Forelimb muscle (tissue), 1 donor: ENCODE results near the gene CBR3. TPM values are rescaled to one million over a fixed set of nuclear protein-coding genes. Genes with fewer than 3 reads are reported as not detected.
"Not testable (repeated sequence)": the region's sequence is repeated elsewhere in the genome, so short reads cannot be mapped to it uniquely, and the experiment has no call there.

Experiments
- DNase-seq: peaks from one replicate; pipeline ENCODE4 v3.0.0-alpha.2; 2013; ENCODE audit warnings: low read depth
- polyA plus RNA-seq: library from polyadenylated mRNA; unstranded; fragments of 120-200 nt; gene quantifications from one replicate; pipeline ENCODE4 v1.2.1, GENCODE V29; 2013; ENCODE audit not compliant: insufficient read length

The CBR3 gene
- 3.2 TPM for polyA plus RNA-seq

DNA sequence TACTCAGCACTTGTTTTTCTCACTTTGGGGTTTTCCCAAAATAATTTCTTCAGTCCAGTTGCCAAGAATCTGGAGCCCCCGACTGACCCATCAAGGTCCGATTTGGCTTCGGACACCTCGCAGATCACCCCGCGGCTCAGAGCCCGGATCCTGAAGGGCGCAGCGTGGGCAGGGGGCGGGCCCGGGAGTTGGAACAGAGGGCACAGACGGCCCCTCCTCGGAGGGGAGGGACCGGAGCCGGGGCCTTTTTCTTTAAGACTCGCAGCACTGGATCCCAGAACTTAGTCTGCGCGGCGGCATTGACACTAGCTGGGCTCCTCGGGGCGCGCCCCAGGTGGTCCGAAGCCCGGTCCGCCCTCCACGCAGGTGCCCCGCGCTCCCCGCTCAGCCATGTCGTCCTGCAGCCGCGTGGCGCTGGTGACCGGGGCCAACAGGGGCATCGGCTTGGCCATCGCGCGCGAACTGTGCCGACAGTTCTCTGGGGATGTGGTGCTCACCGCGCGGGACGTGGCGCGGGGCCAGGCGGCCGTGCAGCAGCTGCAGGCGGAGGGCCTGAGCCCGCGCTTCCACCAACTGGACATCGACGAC is at the start of gene CBR3:
TSS of gene CBR3 (plus strand) at position 277 of the 588 bp plus-strand sequence. CDS start at position 391, 114 bp downstream.
- no peak for DNase-seq

- DNase-seq, result no peak
These were observed 47.3 kb upstream of the CBR3 start for GRCh38 chr21:36087362-36088138.

GRCh38 chr21:36089946-36090345 is 44.9 kb upstream of the CBR3 start:
- no peak for DNase-seq

DNA sequence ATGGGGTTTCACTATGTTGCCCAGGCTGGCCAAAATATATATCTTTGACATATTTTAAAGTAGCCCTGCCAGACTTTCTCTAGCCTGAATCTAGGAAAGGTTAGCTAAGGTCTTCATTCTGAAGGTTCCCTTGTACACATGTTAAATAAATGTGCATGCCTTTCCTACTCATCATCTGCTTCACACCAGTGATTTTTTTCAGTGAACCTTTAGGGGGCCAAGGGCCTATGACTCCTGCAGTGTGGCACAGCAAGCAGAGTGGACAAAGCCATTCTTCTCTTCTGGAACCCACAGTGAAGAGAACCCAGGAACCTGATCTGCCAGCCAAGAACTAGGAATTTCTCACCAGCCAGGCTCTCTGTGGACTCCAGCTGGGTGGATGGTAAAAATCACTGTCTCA is 42.2 kb upstream of the CBR3 start:
- no peak for DNase-seq

DNA sequence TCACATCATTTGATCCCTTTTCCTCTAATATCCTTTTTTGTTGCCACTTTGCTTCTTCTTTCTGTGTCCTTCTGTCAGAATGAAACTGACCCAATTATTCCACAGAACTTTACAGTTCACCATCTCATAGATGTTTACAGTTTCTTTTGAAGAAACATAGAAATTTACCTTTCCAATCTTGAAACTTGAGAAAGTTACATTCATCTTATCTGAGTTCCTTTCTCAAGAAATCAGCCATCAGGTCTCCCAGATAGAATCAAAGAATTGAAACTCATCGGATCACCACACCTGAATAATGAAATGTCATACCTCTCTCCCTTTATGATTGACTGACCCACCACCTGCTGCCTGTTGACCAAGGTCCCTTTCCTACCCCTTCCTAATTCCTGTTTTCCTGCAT is 41.4 kb upstream of the CBR3 start:
- DNase-seq, result no peak

GRCh38 chr21:36096398-36097290 is 38.2 kb upstream of the CBR3 start:
- no peak for DNase-seq

DNA sequence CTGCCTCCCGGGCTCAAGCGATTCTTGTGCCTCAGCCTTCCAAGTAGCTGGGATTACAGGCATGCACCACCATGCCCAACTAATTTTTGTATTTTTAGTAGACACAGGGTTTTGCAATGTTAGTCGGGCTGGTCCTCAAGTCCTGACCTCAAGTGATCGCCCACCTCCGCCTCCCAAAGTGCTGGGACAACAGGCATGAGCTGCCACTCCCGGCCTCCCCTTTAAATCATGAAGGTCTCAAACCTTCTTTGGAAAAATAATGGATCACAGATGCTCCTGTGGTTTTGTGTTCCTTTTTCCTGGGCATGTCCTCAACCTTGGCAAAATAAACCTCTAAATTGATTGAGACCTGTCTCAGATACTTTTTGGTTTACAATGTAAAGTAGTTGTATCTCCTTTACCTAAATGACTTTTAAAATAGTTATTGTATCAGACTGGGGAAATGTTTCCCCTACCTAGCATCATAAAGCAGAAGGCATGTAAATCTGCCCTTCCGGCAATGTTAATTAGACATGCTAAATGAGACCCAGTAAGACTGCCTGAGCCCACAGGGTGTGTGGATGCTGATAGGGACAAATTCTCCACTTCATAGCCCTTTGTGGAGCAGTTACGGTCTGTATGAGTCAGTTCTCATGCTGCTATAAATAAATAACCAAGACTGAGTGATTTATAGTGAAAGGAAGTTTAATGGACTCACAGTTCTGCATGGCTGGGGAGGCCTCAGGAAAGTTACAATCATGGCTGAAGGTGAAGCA is 37.3 kb upstream of the CBR3 start:
- DNase-seq, result no peak

- DNase-seq, result no peak
These were observed 36.7 kb upstream of the CBR3 start for GRCh38 chr21:36098182-36098532.

DNA sequence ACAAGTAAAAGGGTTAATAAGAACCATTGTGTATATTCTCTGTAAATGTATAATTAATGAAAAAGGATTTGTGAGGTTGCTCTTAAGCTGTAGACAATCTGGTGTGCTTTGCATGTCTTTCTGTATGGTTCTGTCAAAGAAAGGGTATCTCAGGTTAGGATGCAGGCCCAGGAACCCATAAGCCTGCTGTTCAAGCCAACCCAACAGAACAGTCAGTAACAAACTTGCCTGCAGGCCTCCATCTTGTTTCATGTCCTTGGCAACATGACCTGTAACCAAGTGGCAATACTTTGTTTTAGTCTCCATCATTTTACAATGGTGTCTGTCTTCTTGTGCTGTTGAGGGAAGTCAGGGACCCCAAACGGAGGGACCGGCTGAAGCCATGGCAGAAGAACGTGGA is 35.9 kb upstream of the CBR3 start:
- DNase-seq, result no peak

- not testable (repeated sequence) for DNase-seq
These were observed 35.1 kb upstream of the CBR3 start for GRCh38 chr21:36099695-36100211.

DNA sequence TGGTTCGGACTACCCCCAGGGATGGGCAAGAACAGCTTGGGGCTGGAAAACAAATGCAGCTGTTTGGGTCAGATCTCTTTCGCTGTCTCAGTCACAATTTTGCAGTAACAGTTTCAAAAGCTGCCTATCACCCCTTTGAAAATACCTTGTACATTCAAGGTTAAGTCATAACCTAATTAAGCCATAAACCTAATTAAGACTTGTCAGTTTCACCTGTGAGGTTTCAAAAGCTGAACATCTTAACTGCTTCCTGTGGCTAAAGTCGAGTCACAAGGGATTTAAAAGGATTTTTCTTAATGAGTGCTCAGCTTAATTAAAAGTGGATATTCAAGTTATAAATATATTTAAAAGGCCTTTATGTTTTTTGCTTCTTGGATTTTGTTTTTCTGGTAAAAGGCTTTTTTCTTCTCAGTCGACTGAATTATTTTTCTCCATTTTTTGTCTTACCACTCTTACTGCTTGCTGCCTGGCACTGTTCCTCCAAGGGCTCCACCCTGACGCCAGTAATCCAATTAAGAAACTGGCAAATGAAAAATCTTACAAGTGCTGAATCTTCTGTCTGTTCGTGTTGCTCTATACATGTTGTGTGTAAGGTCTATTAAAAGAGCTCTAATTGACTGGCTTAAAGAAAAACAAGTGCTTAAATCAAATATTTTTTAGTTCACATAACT is 33.8 kb upstream of the CBR3 start:
- DNase-seq, result no peak

GRCh38 chr21:36103434-36103833 is 31.4 kb upstream of the CBR3 start:
- DNase-seq, result no peak

- DNase-seq, result no peak
These were observed 30.3 kb upstream of the CBR3 start for GRCh38 chr21:36104317-36105300.

DNA sequence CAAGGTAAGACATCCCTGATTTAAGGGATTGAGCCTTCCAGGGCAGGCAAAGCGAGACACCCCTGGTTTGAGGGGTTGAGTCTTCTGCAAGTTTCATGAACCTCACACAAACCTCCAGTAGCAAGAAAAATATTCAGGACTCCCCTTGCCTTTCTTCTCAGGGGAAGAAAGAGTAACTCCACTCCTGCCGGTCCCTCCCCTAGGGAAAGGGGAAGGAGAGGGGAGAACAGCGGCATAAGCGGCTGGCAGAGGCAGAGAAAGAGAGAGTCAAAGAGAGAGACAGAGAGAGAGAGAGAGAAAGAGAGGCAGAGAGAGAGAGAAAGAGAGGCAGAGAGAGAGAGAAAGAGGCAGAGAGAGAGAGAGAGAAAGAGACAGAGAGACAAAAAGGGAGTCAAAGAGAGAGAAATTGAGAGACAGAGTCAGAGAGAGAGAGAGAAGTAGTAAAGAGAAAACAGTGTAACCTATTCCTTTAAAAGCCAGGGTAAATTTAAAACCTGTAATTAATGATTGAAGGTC is 29.5 kb upstream of the CBR3 start:
- DNase-seq, result no peak

DNA sequence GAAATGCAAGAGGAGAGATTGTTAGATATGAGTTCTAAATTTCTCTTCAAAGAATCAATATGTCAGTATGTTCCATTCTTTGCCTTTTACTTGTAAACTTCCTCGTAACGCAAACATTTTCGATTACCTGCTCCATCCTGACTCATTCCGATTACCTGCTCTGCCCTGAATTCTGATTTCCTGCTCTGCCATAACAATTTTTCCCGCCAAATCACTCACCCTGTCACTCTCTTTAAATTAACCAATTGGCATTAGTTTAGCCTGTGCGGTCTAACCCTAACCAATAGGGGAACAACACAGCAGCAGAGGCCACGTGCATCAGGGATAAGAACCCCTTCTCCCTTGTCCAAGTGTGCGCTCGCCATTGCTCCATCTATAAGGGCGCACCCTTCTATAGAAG is 25.0 kb upstream of the CBR3 start:
- no peak for DNase-seq

DNA sequence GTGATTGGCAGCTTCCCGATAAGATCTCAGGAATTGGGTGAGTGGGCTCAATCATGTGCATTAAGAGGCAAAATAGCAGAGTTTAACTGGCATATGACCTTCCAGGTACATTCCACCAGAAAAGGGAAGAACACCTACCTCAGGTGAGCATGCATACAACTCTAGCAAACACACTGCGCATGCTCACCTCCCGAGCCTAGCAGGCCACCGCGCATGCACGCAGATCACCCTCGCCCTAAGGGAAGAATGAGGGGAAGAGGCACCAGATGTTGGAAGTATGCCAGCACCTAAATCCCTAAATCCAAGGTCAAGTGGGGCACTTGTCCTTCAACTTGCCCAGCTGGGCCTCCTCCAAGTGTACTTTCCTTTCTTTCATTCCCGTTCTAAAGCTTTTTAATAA is 23.6 kb upstream of the CBR3 start:
- no peak for DNase-seq

DNA sequence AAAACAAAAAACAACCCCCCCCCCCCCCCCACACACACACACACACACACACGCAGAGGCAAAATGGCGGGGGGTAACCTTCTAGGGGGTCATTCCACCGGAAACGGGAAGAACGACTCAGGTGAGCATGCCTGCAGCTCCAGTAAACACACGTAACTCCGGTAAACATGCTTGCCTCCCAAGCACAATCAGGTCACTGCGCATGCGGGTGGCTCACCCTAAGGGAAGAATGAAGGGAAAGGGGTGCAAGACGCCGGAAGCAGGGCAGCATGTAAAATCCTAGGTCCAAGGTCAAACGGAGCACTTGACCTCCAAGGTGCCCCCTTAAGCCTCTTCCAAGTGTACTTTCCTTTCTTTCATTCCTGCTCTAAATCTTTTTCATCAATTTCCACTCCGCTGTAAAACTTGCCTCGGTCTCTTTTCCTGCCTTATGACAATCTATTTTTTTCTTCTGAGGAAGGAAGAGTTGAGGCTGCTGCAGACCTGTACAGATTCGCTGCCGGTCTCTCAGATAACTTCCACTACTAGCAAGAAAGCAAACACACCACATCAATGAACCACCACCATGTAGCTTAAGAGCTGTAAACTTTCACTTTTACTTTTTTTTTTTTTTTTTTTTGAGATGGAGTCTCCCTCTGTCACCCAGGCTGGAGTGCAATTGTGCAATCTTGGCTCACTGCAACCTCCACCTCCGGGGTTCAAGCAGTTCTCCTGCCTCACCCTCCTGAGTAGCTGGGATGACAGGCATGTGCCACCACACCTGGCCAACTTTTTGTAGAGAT is 21.0 kb upstream of the CBR3 start:
- no peak for DNase-seq

DNA sequence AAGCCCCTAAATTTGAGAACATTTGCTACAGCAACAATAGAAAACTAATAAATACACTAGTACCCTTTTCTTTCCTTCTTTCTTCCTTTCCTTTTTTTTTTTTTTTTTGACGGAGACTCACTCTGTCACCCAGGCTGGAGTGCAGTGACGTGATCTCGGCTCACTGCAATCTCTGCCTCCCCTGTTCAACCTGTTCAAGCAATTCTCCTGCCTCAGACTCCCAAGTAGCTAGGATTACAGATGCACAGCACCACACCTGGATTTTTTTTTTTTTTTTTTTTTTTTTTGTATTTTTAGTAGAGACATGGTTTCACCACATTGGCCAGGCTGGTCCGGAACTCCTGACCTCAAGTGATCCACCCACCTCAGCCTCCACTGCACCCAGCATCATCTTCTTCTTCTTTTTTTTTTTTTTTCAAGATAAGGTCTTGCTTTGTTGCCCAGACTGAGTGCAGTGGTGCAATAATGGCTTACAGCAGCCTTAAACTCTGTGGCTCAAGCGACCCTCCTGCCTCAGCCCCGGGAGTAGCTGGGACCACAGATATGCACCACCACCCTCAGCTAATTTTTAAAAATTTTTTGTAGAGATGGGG is 19.6 kb upstream of the CBR3 start:
- no peak for DNase-seq
